ENCODE results near the gene CAMTA1.
"Not testable (repeated sequence)": the region's sequence is repeated elsewhere in the genome, so short reads cannot be mapped to it uniquely, and the experiment has no call there.

CAMTA1 gene

DNA sequence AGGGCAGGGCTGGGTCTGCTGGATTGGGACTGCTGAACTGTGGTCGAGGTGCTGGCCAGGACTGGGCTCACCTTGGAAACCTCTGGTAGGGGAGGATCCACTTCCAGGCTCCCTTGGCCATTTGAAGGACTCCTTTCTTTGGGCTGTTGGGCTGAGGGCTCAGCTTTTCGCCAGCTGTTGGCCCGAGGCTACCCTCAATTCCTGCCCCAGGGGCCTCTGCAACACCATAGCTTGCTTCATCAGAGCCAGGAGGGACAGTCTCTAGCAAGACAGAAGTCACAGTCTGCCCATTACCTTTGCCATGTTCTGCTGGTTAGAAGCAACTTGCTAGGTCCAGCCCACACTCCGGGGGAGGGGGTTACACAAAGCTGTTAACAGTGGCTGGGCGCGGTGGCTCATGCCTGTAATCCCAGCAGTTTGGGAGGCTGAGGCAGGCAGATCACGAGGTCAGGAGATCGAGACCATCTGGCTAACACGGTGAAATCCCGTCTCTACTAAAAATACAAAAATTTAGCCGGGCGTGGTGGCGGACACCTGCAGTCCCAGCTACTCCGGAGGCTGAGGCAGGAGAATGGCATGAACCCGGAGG, 25.0 kb downstream of the CAMTA1 start:
- DNase-seq, result not testable (repeated sequence)

GRCh38 chr1:6811583-6811982, 26.3 kb downstream of the CAMTA1 start:
- no peak for DNase-seq

DNA sequence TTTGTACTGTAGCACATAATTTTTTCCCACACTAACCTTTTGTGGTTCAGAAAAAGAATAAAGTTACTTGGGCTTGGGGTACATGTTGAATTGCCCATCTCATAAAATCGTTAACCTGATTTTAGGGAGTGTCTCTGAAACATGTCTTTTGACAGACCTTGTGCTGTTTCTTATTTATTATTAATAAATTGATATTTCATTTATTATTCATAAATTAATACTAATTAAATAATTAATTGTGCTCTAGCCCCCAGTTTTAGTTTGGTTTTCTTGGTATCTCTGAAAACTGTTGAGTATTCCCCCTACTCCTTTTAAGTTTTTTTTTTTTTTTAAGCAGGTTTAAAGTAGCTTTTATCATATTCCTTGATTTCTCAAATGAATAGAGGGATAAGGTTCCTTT, 27.9 kb downstream of the CAMTA1 start:
- DNase-seq, result no peak

GRCh38 chr1:6815726-6816125, 30.5 kb downstream of the CAMTA1 start:
- no peak for DNase-seq

GRCh38 chr1:6819246-6820040, 34.2 kb downstream of the CAMTA1 start:
- DNase-seq, result no peak

- no peak for DNase-seq
Observed at GRCh38 chr1:6820899-6821298, 35.6 kb downstream of the CAMTA1 start.

- DNase-seq, result no peak
Observed at GRCh38 chr1:6822530-6823359, 37.5 kb downstream of the CAMTA1 start.

GRCh38 chr1:6823793-6824192, 38.5 kb downstream of the CAMTA1 start:
- no peak for DNase-seq

DNA sequence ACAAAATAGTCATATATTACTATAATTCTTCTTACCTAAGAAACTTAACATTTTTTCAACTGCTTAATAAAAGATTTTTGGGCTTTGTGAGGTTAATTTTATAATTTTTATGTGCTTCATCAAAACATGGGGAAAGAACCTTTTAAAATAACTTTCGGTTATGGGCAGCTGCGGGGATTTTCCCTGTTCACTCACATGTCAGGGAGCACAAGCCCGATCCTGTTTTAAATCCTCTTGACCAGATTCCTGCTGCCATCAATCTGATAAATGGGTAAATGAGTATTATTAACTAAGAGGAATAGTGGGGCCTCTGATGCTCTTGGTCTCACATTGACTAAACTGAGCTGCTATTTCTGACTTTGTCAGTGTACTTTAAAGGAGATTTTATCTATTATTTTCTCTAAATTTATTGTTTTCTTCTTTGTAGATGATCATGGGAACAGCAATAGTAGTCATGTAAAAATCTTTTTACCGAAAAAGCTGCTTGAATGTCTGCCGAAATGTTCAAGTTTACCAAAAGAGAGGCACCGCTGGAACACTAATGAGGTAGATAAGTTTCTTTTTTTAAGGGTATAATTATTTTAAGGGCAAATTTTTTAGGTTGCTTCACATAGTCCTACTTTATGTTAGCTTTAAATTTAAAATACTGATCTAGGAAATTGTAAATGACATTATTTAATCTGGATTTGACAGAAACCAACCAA, 39.6 kb downstream of the CAMTA1 start:
- no peak for DNase-seq

DNA sequence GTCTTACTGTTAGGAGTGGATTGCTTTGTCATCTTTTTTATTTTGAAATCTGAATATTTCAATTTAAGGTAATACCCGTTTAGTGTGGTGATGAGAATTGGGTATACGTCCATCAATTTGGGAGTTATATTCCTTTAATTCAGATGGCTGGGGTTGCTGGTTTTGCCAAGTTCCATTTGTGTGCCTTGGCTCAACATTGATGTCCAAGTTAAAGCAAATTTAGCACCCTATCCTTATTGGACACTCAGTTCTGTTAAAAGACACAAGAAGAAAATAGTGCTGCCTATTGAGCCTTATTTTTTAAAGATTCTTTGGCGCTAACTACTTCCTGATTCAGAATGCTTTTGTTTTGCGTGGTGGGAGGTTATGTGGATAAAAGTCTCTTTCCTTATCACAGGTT, 40.6 kb downstream of the CAMTA1 start:
- DNase-seq, result no peak

DNA sequence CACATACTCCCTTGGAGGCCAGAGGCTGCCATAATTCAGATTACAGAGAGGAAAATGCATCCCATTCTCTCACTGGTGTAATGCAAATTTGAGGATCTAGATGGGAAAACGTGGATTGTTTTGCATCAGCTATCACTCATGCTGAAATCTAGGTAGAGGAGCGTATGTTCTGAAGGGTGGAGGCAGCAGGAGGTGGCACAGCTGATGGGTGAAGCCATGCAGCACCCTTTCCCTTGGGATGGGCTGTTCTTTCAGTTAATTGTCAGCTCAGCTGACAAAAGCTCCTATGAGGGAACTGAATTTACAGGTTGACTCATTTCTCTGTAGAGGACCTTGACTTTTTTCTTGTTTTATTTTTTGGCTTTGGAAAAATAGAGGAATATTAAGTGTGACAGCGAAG, 41.8 kb downstream of the CAMTA1 start:
- DNase-seq, result no peak

GRCh38 chr1:6827630-6828165, 42.4 kb downstream of the CAMTA1 start:
- DNase-seq, result no peak

DNA sequence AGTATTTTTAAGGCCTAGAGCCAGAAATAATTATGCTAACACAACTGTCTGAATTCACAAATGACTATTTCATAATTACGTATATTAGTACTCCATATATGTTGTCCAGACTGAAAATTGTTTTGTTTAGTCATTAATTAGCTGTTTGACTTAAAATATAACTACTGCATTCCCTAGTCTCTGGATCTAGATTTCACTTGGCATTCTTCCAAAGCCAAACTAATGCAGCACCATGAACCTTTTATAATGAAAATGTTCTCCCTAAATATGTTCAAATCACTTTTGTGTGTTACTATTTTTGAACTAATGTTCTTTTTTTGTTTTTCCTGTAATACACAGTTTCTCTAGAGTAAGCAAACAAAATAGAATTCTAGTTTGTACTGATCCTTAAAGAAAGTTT, 46.1 kb downstream of the CAMTA1 start:
- no peak for DNase-seq

- not testable (repeated sequence) for DNase-seq
Observed at GRCh38 chr1:6832006-6832405, 46.8 kb downstream of the CAMTA1 start.

GRCh38 chr1:6832531-6833188, 47.4 kb downstream of the CAMTA1 start:
- DNase-seq, result no peak

DNA sequence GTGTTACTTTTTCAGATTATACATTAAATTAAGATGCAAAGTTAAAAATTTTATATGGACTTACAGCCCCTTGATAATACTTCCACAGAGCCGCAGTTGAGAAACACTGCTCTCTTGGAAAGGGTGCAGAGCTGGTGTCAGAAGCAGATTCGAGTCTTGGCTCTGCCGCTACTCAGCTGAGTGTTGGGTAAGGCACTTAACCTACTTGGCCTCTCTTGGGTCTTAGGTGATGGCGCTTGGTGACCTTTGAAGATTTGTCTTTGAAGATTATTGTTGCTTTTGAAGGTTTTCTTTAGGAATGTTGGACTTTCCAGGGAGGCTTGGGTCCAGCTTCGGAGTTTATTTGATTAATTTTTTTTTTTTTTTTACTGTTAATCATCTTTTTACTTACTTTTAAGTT, 48.5 kb downstream of the CAMTA1 start:
- DNase-seq, result no peak

DNA sequence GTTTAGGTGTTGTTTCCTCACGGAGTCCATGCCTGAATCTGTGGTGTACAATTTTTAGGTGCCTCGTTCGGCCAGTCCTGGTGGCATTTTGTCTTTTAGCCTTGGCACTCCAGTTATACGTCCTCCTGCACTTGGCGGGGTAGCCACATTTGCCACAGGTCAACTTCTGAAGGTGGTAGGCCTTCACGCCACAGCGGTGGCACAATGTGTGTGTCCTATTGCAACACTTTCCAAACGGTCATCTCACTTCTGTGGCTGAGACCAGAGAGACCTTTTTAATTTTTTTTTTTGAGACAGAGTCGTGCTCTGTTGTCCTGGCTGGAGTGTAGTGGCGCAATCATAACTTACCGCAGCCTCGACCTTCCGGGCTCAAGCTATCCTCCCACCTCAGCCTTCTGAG, 49.1 kb downstream of the CAMTA1 start:
- DNase-seq, result no peak

DNA sequence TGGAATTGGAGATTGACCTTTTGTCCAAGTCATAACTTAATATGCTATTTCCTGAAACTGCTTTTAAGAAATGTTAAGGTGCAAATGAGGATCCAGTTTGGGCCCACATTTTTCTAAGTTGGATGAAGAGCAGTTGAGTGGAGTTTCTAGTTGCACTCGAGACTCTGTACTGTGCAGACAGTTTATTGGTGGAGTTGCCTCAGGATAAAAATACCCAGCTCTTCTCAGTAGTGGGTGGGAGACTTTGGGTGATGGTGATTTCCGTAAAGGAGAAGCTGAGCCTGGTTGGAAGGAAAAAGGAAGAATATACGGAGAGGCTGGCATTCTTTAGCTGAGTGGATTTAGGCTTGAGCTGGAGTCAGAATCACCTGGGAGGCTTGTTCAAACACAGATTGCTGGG, 49.9 kb downstream of the CAMTA1 start:
- DNase-seq, result no peak

DNA sequence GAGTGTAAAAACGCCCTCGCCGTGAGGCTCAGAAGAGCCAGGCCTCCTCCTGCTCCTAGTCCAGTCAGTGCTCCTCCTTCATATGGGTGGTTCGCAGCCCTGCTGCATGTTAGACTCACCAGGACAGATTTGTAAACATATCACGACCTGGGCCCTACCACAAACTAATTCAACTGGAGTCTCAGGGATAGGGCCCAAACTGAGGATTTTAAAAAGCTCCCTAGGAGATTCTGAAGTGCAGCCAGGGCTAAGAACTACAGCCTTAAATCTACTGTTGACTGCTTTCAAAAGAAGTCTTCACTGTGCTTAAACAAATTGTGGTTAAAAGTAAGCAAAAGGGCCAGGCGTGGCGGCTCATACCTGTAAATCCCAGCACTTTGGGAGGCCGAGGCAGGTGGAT, 57.0 kb downstream of the CAMTA1 start:
- no peak for DNase-seq

DNA sequence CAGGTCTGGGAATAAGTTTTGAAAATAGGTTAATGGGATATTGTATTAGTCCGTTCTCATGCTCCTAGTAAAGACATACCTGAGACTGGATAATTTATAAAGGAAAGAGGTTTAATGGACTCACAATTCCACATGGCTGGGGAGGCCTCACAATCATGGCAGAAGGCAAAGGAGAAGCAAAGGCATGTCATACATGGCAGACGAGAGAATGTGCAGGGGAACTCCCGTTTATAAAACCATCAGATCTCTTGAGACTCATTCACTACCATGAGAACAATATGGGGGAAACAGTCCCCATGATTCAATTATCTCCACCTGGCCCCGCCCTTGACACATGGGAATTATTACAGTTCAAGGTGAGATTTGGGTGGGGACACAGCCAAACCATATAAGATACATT, 60.5 kb downstream of the CAMTA1 start:
- DNase-seq, result not testable (repeated sequence)

DNA sequence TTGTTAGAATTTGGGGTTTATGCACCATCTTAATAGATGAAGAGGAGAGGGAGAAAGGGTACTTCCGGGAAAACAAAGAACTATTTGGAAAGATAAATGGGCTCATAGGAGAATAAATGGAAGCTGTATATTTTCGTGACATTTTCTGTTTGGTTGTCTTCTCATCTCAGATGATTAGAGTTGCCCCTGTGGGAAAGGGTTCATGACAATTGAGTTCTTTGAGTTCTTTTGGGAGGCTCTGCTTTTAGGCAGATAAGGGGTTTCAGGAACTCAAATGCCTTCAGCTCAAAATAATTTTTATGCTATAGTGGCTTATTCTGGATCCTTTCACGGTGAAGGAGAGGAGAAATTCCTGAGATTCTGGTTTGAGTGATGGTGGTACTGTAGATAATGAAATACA, 63.6 kb downstream of the CAMTA1 start:
- no peak for DNase-seq

GRCh38 chr1:6850537-6850936, 65.3 kb downstream of the CAMTA1 start:
- no peak for DNase-seq
